Hepatic stellate cell (primary cell): Measurements from ENCODE around the gene UBL3.

Source experiments
- DNase-seq: peaks from one replicate; pipeline ENCODE4 v3.0.0; 2011; ENCODE audit warnings: low spot score

Gene UBL3

GRCh38 chr13:29850213-29850898, at the start of gene UBL3:
UBL3 (minus strand) TSS chr13:29850617; CDS start chr13:29849538, 1,079 bp downstream.
- DNase-seq = peak; percentile 93

DNA sequence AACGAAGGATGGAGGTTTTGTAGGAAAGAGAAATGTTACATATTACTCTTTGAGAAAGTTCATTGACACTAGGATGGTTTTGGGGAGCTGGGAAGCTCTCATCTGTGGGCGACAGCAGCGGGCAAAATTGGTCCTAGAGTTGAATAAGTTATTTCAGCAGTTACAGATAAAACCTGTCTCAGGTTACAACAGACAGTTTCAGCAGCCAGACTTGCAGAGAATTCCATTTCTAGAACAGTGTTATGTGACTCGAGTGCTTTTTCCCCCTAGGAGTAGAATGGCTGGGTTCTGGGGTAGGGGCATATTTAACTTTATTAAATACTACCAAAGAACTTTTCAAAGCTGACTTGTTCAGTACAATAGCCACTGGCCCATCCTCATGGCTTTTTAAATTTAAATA, 46.7 kb upstream of the UBL3 start:
- DNase-seq = no peak

GRCh38 chr13:29893438-29893837, 43.0 kb upstream of the UBL3 start:
- DNase-seq = no peak

DNA sequence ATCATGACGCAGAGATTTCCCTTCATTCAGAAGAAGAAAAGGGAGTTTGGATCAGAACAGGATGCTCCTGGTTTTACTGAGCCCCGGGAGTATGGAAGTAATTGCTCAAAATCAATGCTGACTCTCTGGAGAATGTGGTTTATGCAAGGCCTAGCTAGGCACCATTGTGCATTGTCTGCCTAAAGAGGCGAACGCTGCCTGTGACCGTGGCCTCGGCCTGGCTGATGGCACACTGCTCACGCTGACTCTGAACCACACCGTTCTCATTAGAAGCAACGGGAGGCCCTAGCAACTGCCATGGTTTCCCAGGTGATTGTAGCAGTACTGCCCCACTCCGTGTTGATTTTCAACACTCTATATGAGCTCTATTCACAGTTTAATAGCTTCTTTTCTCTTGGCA, 41.7 kb upstream of the UBL3 start:
- no peak for DNase-seq

GRCh38 chr13:29889111-29889510, 38.7 kb upstream of the UBL3 start:
- no peak for DNase-seq

DNA sequence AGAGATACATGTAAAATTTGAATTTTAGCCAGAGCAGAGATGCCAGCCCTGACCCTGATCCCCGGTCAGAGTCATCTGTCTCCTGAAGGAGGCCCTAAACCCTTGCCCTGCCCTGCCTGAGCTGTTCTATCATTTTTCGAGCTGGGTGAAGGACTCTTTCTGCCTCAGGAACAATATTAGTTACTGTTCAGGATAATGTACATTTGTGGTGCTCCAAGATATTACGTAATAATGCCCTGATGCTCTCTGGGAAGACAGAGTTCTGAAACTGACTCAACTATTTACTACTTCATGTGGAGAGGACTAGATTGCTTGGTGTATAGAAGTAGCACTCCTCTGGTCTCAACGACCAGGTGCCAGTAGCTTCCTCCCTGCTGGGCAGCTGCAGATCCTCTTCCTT, 37.9 kb upstream of the UBL3 start:
- DNase-seq = no peak

DNA sequence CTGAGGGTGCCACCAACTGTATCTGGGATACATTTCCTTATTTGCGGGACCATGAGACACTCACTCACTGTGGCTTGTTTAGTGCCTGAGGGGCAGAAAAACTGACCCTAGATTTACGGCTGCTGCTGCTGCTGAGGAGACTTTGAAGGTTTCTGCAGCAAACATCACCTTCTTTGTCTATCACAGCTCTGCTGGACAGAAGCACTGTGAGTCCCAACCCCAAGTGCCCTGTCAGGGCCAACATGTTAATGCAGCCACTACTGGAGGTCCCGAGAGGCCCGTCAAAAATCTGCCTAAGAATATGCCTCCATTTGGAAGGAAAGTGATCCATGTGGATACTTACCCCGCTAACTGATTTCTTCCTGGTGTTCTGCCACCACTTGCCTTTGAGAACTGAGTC, 37.3 kb upstream of the UBL3 start:
- DNase-seq = no peak

GRCh38 chr13:29887030-29887557, 36.7 kb upstream of the UBL3 start:
- no peak for DNase-seq

GRCh38 chr13:29886446-29886845, 36.0 kb upstream of the UBL3 start:
- no peak for DNase-seq

DNA sequence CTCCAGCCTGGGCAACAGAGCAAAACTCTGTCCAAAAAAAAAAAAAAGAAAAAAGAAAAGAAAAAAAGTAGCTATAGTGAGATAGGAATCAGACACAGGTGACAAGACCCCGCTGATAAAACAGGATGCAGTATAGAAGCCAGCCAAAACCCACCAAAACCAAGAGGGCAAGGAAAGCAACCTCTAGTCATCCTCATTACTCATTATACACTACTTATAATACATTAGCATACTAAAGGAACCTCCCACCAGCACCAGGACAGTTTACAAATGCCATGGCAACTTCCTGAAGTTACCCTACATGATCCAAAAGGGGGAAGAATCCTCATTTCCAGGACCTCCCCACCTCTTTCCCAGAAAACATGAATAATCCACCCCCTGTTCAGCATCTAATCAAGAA, 35.6 kb upstream of the UBL3 start:
- no peak for DNase-seq

GRCh38 chr13:29884671-29885430, 34.4 kb upstream of the UBL3 start:
- DNase-seq = no peak

DNA sequence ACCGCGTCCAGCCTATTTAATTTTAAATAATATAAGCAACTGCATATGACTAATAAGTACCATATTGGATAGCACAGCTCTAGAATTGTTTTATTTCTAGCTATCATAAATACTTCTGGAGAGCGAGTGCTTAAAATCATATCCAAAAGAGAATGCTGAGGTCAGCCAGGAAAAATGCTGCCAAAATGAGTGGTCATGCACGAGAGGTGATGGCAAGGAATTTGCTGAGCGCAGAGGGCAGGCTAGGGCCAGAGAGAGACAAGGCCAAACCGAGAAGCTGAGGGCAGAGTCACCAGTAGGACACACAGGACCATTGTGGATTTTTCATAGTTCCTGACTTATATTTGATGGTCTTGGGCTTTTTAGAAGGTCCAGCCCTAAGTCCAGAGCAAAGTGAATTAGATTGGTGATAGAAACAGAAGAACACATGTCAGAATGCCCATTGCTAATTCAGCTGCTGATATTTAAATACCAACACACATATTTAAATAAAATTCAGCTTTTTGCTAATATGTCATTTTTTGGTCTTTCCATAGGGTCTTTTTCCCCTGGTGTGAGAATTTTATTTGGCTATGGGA, 33.6 kb upstream of the UBL3 start:
- DNase-seq = no peak

GRCh38 chr13:29882076-29882475, 31.7 kb upstream of the UBL3 start:
- no peak for DNase-seq

GRCh38 chr13:29878101-29878500, 27.7 kb upstream of the UBL3 start:
- DNase-seq = no peak

DNA sequence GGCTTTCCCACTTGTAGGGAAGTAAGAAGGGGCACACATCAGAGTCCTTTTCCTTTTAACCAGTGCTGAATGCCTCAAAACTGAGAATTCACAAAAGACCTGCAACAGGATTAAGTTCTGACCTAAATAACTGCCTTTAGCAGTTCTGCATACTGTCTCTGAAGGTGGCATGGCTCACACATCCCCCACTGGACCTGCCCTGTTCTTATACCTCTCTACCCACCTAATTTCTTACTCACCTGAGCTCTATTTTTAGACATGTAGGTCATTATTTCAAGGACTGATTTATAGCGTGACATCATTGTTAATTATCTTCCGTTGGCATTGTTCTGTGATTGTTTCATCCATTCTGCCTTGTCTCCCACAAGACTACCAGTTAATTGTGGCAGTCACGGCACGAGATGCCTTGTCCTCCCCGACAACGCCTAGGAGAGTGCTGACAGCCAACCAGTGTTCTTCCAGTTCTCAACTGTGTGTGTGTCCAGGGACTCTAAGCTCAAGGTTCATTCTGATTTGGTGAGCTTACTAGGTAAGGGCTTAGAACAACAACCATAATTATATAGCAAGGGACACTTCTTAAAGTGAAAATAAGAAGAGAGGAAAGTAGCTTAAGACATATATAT, 27.1 kb upstream of the UBL3 start:
- DNase-seq = no peak

GRCh38 chr13:29875646-29876045, 25.2 kb upstream of the UBL3 start:
- no peak for DNase-seq

DNA sequence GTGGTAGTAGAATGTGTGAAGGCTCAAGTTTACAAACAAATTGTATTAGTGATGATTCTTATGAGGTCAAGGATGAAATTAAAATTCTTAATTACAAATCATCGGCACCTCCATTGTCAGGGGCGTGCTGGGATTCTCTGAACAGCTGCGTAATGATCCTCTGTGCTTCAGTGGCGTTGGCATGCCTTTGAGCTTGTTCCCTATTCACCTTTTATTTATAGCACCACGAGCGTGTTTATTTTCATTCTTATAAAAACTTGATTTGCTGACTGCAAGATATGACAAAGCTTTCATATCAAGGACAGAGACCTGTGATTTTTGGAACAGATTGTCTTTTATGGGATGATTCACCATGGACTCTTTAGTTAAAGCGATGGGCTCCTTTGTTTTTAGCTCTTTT, 18.2 kb upstream of the UBL3 start:
- DNase-seq = no peak

- DNase-seq = no peak
Observed at GRCh38 chr13:29865934-29866333, 15.5 kb upstream of the UBL3 start.

GRCh38 chr13:29861694-29862110, 11.3 kb upstream of the UBL3 start:
- DNase-seq = peak; percentile 60

- DNase-seq = peak; percentile 29
Observed at GRCh38 chr13:29859971-29860370, 9.6 kb upstream of the UBL3 start.

DNA sequence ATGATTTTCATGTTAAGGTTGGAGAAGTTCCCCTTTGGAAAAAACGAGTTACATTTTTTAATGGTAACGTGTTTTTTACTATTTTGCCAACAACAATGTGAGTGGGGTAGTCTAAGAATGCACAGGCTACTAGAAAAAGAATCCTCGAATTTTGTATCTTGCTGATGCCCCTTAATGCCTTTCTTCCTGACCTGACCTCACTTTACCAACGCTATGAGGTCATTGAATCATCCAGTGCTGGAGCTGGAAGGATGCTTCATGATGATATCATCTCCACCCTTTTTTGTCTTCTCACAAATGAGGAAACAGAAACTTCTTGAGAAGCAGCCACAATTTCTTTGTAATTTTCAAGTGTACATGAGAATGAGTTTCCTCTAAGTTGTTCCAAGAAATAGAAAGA, 8.2 kb upstream of the UBL3 start:
- DNase-seq = no peak

- no peak for DNase-seq
Observed at GRCh38 chr13:29858231-29858630, 7.8 kb upstream of the UBL3 start.

DNA sequence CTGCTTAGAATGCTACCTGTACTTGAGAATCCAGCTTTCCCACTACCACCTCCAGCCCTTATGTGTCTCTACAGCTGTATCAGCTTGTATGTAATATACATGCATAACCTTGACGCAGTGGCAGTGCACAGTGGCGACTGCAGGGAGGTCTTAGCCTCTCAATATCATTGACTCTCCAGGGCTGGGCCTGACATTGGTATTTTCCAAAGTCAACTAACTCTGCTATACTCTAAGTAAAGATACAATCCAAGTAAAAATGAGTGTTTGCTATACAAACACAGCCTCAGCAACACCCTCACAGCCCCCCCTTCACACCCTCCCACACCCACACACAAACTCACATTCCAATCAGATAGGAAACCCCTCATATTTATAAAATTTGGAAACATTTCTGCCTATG, 6.7 kb upstream of the UBL3 start:
- DNase-seq = no peak
